Measurements from ENCODE around the gene SLC13A1.

Gene SLC13A1

GRCh38 chr7:123169065-123169464, 30.7 kb downstream of the SLC13A1 start:
- no peak for TF ChIP-seq CTCF (IDR thresholded peaks at IDR 0.05; ENCODE audit: low read depth, low read length)

GRCh38 chr7:123157606-123158005, 42.2 kb downstream of the SLC13A1 start:
- no peak for TF ChIP-seq CTCF (IDR thresholded peaks at IDR 0.05; ENCODE audit: low read depth, low read length)
- DNase-seq (ENCODE audit: extremely low read depth, low read depth): no peak

More at GRCh38 chr7:123169065-123169464, 30.7 kb downstream of the SLC13A1 start:
- DNase-seq (ENCODE audit: extremely low read depth, low read depth): no peak

- no peak for TF ChIP-seq CTCF (IDR thresholded peaks at IDR 0.05; ENCODE audit: low read depth, low read length)
- DNase-seq (ENCODE audit: extremely low read depth, low read depth): no peak
Measured at GRCh38 chr7:123155571-123155970, 44.2 kb downstream of the SLC13A1 start.

- DNase-seq (ENCODE audit: extremely low read depth, low read depth): peak; percentile 10
- TF ChIP-seq CTCF (IDR thresholded peaks at IDR 0.05; ENCODE audit: low read depth, low read length): peak; percentile 80
Measured at GRCh38 chr7:123154231-123154860, 45.4 kb downstream of the SLC13A1 start.

GRCh38 chr7:123151443-123151842, 48.3 kb downstream of the SLC13A1 start:
- TF ChIP-seq CTCF (IDR thresholded peaks at IDR 0.05; ENCODE audit: low read depth, low read length): no peak
- DNase-seq (ENCODE audit: extremely low read depth, low read depth): no peak

GRCh38 chr7:123148813-123149212, 51.0 kb downstream of the SLC13A1 start:
- TF ChIP-seq CTCF (IDR thresholded peaks at IDR 0.05; ENCODE audit: low read depth, low read length): no peak
- DNase-seq (ENCODE audit: extremely low read depth, low read depth): no peak

- TF ChIP-seq CTCF (IDR thresholded peaks at IDR 0.05; ENCODE audit: low read depth, low read length): no peak
- no peak for DNase-seq (ENCODE audit: extremely low read depth, low read depth)
Measured at GRCh38 chr7:123143252-123144006, 56.3 kb downstream of the SLC13A1 start.
